Measurements from ENCODE around the gene MYO3B. TPM values are rescaled to one million over a fixed set of nuclear protein-coding genes. Genes with fewer than 3 reads are reported as not detected.
"Not testable (repeated sequence)": the region's sequence is repeated elsewhere in the genome, so short reads cannot be mapped to it uniquely, and the experiment has no call there.

MYO3B gene
- total RNA-seq, 1 donor from 2014 or later, result 1.5 TPM

- DNase-seq, result no peak
- Mint-ChIP-seq H3K27ac (no peak overlapping the region), H3K4me3 (no peak overlapping the region), H3K27me3 (peaks cover 7% of the 10 kb centered on the region), H3K36me3 (ENCODE audit: low read depth) (no peaks in the 10 kb centered on the region), H3K4me1 (no peaks in the 10 kb centered on the region), H3K9me3 (no peaks in the 10 kb centered on the region)
- intact Hi-C loops (cut with micrococcal nuclease), result no loop called here
Measured at GRCh38 chr2:170587922-170588321, 410.0 kb downstream of the MYO3B start.

DNA sequence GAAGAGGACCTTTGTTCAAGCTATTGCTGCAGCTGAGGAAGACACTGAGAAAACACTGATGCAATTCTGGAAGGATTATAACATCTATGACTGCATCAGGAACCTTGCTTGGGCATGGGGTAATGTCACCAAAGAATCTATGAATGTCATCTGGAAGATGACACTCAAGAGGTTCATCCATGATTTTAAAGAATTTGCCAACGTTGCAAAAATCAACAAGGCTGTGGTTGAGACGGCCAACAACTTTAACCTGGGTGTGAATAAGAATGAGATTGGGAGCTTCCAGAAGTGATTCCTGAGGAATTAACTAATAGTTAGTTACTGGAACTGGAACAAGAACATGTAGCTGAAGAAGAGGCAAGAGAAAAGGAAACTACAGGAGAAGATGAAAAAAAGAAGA lies 410.8 kb downstream of the MYO3B start:
- no peaks in the 10 kb centered on the region for H3K4me1 Mint-ChIP-seq
- H3K27me3 Mint-ChIP-seq, result peaks cover 7% of the 10 kb centered on the region
- H3K9me3 Mint-ChIP-seq, result no peaks in the 10 kb centered on the region
- no peak for DNase-seq
- no peaks in the 10 kb centered on the region for H3K36me3 Mint-ChIP-seq (ENCODE audit: low read depth)
- H3K27ac Mint-ChIP-seq, result no peak overlapping the region
- H3K4me3 Mint-ChIP-seq, result no peak overlapping the region
- intact Hi-C loops (cut with micrococcal nuclease), result no loop called here

DNA sequence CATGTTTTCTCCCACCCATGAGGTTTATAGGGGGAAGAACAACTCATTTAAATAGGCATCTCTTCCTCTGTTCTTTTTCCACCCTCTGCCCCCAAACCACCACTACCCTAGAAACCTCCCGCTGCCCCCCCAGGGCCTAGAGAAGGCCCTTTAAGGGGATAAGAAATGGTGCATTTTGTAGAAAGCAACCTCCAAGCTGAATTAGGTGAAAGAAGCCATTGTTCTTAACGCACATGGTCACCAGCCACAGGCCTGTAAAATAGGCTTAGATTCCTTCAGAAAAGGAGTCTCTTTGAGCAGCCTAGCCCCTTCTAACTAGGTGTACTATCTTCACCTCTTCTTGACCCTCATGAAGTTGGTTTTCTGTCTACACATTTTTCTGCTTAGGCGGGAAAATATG lies 418.6 kb downstream of the MYO3B start:
- Mint-ChIP-seq H3K27me3 (peaks cover 1% of the 10 kb centered on the region), H3K4me3 (no peak overlapping the region), H3K36me3 (ENCODE audit: low read depth) (no peaks in the 10 kb centered on the region), H3K9me3 (no peaks in the 10 kb centered on the region), H3K4me1 (no peaks in the 10 kb centered on the region), H3K27ac (no peak overlapping the region)
- DNase-seq, result no peak
- intact Hi-C loops (cut with micrococcal nuclease), result no loop called here

DNA sequence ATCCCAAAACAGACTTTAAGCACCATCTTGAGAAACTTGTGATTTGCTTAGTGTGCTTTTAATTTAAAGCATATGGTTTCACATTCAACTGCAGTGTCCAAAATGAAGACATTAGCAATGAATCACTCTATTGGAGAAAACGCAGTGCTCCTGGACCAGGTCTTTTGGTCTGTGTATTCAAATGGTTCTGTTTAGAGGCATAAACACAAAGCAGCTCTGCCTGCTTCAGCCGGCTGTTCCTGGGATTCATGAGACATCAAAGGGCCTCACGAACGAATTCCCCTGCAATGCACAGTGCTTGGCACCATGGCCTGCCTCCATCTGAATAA lies 420.1 kb downstream of the MYO3B start:
- Mint-ChIP-seq H3K27me3 (peaks cover 3% of the 10 kb centered on the region), H3K36me3 (ENCODE audit: low read depth) (no peaks in the 10 kb centered on the region), H3K4me3 (no peak overlapping the region), H3K4me1 (no peaks in the 10 kb centered on the region), H3K27ac (no peak overlapping the region), H3K9me3 (no peaks in the 10 kb centered on the region)
- intact Hi-C loops (cut with micrococcal nuclease), result no loop called here
- no peak for DNase-seq

GRCh38 chr2:170601489-170601888 lies 423.5 kb downstream of the MYO3B start:
- no peak for DNase-seq
- Mint-ChIP-seq H3K4me3 (no peak overlapping the region), H3K27ac (no peak overlapping the region), H3K4me1 (no peaks in the 10 kb centered on the region), H3K36me3 (ENCODE audit: low read depth) (no peaks in the 10 kb centered on the region), H3K27me3 (peaks cover 14% of the 10 kb centered on the region), H3K9me3 (no peaks in the 10 kb centered on the region)
- intact Hi-C loops (cut with micrococcal nuclease), result no loop called here

GRCh38 chr2:170605862-170606261 lies 427.9 kb downstream of the MYO3B start:
- Mint-ChIP-seq H3K4me3 (no peak overlapping the region), H3K36me3 (ENCODE audit: low read depth) (no peaks in the 10 kb centered on the region), H3K9me3 (no peaks in the 10 kb centered on the region), H3K27ac (no peak overlapping the region), H3K27me3 (peaks cover 15% of the 10 kb centered on the region), H3K4me1 (no peaks in the 10 kb centered on the region)
- DNase-seq, result no peak
- intact Hi-C loops (cut with micrococcal nuclease), result no loop called here

DNA sequence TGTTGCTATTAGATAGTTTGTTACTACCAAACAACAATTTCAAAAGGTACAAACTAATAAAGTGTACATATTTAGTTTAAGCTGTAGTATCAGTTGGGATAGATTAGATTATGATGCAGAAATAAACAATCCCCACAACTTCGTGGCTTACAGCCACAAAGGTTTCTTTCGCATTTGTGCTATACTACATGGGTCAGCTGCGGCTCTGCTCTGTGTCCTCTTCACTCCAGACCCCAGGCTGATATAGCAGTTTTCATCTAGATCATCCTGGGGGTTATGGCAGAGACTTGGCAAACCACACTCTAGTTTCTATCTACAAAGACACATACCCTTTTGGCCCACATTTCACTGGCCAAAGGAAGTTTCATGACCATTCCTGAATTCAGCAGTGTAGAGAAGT lies 429.2 kb downstream of the MYO3B start:
- Mint-ChIP-seq H3K4me3 (no peak overlapping the region), H3K4me1 (no peaks in the 10 kb centered on the region), H3K27me3 (peaks cover 13% of the 10 kb centered on the region), H3K36me3 (ENCODE audit: low read depth) (no peaks in the 10 kb centered on the region), H3K27ac (no peak overlapping the region), H3K9me3 (no peaks in the 10 kb centered on the region)
- intact Hi-C loops (cut with micrococcal nuclease), result no loop called here
- DNase-seq, result no peak

GRCh38 chr2:170610615-170611014 lies 432.7 kb downstream of the MYO3B start:
- Mint-ChIP-seq H3K27ac (no peak overlapping the region), H3K4me1 (no peaks in the 10 kb centered on the region), H3K4me3 (no peak overlapping the region), H3K36me3 (ENCODE audit: low read depth) (no peaks in the 10 kb centered on the region), H3K27me3 (peaks cover 7% of the 10 kb centered on the region), H3K9me3 (no peaks in the 10 kb centered on the region)
- no peak for DNase-seq
- intact Hi-C loops (cut with micrococcal nuclease), result no loop called here

DNA sequence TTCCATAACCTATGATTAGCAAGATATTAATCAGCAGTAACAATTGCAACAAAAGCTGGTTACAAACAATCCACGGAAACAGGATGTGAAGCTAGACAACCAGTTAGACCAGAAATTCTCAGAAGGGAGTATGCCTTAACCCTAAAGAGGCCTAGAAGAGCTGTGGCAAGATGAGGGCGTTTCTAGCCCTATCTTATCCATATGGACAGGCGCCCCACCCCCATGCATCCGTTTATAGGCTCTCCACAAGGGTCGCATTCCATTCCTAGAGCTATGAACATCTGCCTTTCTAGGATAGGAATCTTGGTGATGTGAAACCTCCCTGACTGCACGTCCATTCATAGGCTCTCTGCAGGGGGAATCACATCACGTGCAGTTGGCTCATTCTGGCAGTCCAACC lies 441.0 kb downstream of the MYO3B start:
- H3K27ac Mint-ChIP-seq, result not testable (repeated sequence)

DNA sequence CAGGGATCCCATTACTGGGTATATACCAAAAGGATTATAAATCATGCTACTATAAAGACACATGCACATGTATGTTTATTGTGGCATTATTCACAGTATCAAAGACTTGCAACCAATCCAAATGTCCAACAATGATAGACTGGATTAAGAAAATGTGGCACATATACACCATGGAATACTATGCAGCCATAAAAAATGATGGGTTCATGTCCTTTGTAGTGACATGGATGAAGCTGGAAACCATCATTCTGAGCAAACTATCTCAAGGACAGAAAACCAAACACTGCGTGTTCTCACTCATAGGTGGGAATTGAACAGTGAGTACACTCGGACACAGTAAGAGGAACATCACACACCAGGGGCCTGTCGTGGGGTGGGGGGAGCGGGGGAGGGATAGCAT lies 457.1 kb downstream of the MYO3B start:
- H3K27me3 Mint-ChIP-seq, result peaks cover 12% of the 10 kb centered on the region
- H3K9me3 Mint-ChIP-seq; H3K4me1 Mint-ChIP-seq; intact Hi-C loops (cut with micrococcal nuclease); H3K27ac Mint-ChIP-seq; H3K36me3 Mint-ChIP-seq (ENCODE audit: low read depth); H3K4me3 Mint-ChIP-seq; DNase-seq: not testable (repeated sequence)

More for the DNA sequence above, 441.0 kb downstream of the MYO3B start:
- H3K36me3 Mint-ChIP-seq (ENCODE audit: low read depth); H3K27me3 Mint-ChIP-seq; intact Hi-C loops (cut with micrococcal nuclease); H3K4me1 Mint-ChIP-seq; H3K9me3 Mint-ChIP-seq; DNase-seq; H3K4me3 Mint-ChIP-seq: not testable (repeated sequence)

DNA sequence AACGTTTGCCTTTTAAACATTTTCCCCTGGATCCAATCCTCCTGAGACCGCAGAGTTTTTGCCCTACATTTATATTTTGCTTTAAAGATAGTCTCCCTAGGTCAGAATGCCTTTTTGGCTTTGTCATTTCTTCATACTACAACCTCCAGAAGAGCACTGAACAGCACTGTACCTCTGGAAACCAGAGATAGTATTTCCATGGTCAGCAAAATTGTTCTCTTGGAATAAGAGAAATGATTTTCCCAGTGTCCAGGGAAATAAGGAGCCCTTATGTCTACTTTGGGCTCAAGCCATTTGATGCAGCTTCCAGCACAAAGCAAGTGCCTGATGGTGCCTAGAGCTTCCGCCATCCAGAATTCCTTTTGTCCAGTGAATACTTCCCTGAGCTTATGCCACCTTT lies 461.7 kb downstream of the MYO3B start:
- Mint-ChIP-seq H3K9me3 (no peaks in the 10 kb centered on the region), H3K36me3 (ENCODE audit: low read depth) (no peaks in the 10 kb centered on the region), H3K4me1 (no peaks in the 10 kb centered on the region), H3K27me3 (peaks cover 2% of the 10 kb centered on the region), H3K27ac (no peak overlapping the region), H3K4me3 (no peak overlapping the region)
- intact Hi-C loops (cut with micrococcal nuclease), result no loop called here
- no peak for DNase-seq

DNA sequence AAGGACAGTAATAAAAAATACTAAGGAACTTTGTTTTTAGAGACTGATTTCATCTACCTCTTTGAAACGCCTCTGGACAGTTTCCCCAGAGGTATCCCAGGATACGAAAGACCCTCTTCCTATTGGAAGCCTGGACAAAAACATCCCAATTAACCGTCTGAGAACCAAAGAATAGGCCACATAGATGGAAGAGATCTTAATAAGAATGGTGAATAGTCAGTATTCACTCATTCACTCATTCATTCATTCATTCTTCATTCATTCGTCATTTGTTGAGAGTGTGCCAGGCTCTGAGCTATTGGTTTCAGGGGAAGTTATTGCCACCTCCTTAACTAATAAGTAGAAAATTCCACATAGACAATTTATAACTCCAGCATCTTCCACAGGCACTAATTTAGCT lies 464.0 kb downstream of the MYO3B start:
- H3K36me3 Mint-ChIP-seq (ENCODE audit: low read depth), result no peaks in the 10 kb centered on the region
- intact Hi-C loops (cut with micrococcal nuclease), result no loop called here
- H3K27me3 Mint-ChIP-seq, result peaks cover 4% of the 10 kb centered on the region
- no peak for DNase-seq
- no peak overlapping the region for H3K4me3 Mint-ChIP-seq
- no peak overlapping the region for H3K27ac Mint-ChIP-seq
- H3K4me1 Mint-ChIP-seq, result no peaks in the 10 kb centered on the region
- no peaks in the 10 kb centered on the region for H3K9me3 Mint-ChIP-seq

DNA sequence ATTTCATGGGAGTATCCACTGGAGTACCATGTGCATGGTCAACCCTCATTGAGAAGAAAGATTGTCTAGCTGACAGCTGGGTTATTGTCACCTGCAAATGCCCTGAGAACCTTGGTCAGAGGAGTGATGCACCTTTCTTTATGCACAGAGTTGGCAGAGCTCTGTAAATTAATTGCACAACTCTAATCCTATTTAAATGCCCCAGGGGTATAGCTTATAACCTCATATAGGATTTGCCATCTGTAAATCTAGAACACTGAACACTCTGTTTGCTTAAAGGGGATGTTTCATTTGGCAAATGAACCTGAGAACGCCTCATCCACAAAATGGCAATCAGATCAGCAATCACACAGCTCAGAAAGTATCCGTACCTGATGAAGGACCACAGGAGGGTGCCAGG lies 465.4 kb downstream of the MYO3B start:
- no peak overlapping the region for H3K4me3 Mint-ChIP-seq
- H3K27me3 Mint-ChIP-seq, result peaks cover 6% of the 10 kb centered on the region
- H3K27ac Mint-ChIP-seq, result no peak overlapping the region
- no peaks in the 10 kb centered on the region for H3K36me3 Mint-ChIP-seq (ENCODE audit: low read depth)
- H3K9me3 Mint-ChIP-seq, result no peaks in the 10 kb centered on the region
- no peaks in the 10 kb centered on the region for H3K4me1 Mint-ChIP-seq
- intact Hi-C loops (cut with micrococcal nuclease), result no loop called here
- no peak for DNase-seq

DNA sequence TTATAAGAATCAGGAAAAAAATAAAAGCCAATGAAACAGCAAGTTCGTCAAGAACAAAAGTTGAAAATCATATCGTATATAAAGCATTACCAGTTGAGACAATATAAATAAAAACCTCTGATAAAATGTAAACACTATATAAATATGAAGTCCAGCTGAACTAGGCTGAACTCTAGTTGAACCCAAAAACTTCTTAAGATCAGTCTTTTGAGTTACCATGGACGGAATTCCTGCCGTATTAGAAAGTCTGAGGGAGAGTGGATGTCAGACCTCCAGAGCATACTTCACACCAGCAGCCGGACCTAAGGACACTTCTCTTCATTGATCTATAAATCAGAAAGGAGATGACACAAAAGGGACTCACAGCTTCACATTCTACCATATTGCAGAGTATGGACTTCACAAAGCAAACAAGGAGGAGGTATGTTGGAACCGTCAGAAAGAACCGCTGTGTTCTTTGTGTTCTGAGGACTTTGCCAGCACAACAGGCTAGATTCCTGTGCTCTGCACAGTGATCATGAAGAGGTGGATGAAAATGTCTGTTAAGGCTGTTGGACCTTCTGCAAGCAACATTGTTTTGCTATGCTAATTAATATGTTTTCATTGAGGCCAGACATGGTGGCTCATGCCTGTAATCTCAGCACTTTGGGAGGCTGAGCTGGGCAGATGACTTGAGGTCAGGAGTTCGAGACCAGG lies 469.9 kb downstream of the MYO3B start:
- Mint-ChIP-seq H3K9me3 (peaks cover 4% of the 10 kb centered on the region), H3K36me3 (ENCODE audit: low read depth) (no peaks in the 10 kb centered on the region), H3K4me1 (peaks cover 12% of the 10 kb centered on the region), H3K27ac (no peak overlapping the region), H3K27me3 (peaks cover 12% of the 10 kb centered on the region), H3K4me3 (no peak overlapping the region)
- intact Hi-C loops (cut with micrococcal nuclease), result no loop called here
- peak; percentile 57 for DNase-seq

DNA sequence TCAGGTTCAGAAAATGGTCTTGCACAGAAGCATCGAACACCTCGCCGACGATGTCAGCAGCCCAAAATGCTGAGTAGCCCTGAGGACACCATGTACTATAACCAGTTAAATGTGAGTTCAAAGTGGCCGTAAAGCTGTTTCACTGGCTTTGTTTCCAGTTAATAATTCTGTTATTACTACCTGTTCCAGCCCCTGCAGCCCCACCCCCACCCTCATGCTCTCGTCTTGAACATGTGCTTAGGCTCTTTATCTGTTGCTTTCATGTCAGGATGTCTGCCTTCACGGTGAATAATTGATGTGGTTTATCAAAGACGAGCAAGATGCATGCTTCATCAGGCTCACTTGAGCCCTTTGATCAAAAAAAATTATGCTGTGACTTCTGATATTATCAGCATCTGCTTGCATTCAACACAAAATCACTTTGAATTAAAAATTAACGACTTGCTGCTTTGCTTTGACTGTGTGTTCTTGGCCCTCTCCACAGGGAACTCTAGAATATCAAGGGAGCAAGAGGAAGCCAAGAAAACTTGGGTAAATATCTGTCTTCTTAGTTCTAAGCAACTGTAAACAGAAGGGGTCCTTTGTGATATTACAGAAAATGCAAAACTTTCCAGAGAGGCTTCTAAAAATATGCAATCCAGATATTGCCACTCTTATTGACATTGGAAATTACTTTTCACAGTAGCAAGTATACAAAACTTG lies 473.8 kb downstream of the MYO3B start:
- Mint-ChIP-seq H3K27me3 (peaks cover 16% of the 10 kb centered on the region), H3K4me1 (peaks cover 12% of the 10 kb centered on the region), H3K27ac (no peak overlapping the region), H3K9me3 (peaks cover 4% of the 10 kb centered on the region), H3K36me3 (ENCODE audit: low read depth) (no peaks in the 10 kb centered on the region), H3K4me3 (no peak overlapping the region)
- DNase-seq, result peak; percentile 69
- intact Hi-C loops (cut with micrococcal nuclease), result no loop called here
